HCT116 (cell line): ENCODE measurements around the gene EIF4E. TPM values are rescaled to one million over a fixed set of nuclear protein-coding genes. Genes with fewer than 3 reads are reported as not detected.
A peak's percentile ranks its signal among the peaks of the same experiment; 100 is the strongest.

Experiments
- ATAC-seq: fragments of 200-7000 bp; cut with Tn5 transposase; 2 replicates; pipeline ENCODE4 v1.9.1; 2020; ENCODE audit warnings: mild to moderate bottlenecking, moderate library complexity
- BruUV-seq: library from RNA; stranded (reverse); fragments of 400-500 nt; replicated peaks from 2 replicates; lab custom pipeline; 2021; lab: Mats Ljungman, UMichigan
- CTCF ChIA-PET: fragments of 300-600 bp; sonication (Branson Sonifier 250); formaldehyde crosslinking; loops from one replicate; lab custom pipeline; 2021; ENCODE audit warnings: antibody characterized with exemption; lab: Charles Lee
- POLR2A ChIA-PET: fragments of 300-600, 350-600 bp; sonication (Branson Sonifier 250); formaldehyde crosslinking; loops from one replicate; lab custom pipeline; 2021; ENCODE audit warnings: antibody characterized with exemption; lab: Charles Lee
- RAD21 ChIA-PET, 2 experiments: fragments of 300-600 bp; sonication (Branson Sonifier 250); formaldehyde crosslinking; loops; one replicate each; lab custom pipeline; 2023; ENCODE audit warnings: low total read pairs in 2 of 2; ENCODE audit not compliant: uncharacterized antibody in 2 of 2, unreplicated experiment in 2 of 2, low non-redundant PET in 1 of 2; lab: Charles Lee
- DNase-seq: peaks from one replicate; pipeline ENCODE4 v3.0.0-alpha.2; 2010; ENCODE audit warnings: low read depth, low spot score
- H2AFZ ChIP-seq: fragments of 200-600 bp; shearing (Covaris generic), sonication (generic); 2 replicates; pipeline ENCODE4 v1.6.1; 2017; ENCODE audit warnings: low read depth, mixed run types, mixed read lengths, antibody characterized with exemption, low read length; ENCODE audit not compliant: poor library complexity, severe bottlenecking
- H3K27ac ChIP-seq: 2 replicates; pipeline ENCODE4 v1.5.1; 2012; ENCODE audit warnings: low read depth, low read length
- H3K27me3 ChIP-seq: fragments of 200-600 bp; sonication (generic); 2 replicates; pipeline ENCODE4 v1.6.1; 2016; ENCODE audit warnings: mixed run types, low read length, mixed read lengths; ENCODE audit not compliant: insufficient read depth
- H3K36me3 ChIP-seq, 2 experiments: fragments of 200-500 bp in 1 of 2; fragments of 200-600 bp in 1 of 2; sonication (Bioruptor generic) in 1 of 2; sonication (generic) in 1 of 2; 2 replicates each; pipeline versions ENCODE4 v1.5.1 to v1.6.1; 2014 to 2016; ENCODE audit warnings: low read length in 2 of 2, inconsistent platforms in 1 of 2, mixed read lengths in 1 of 2, mixed run types in 1 of 2; ENCODE audit not compliant: insufficient read depth in 2 of 2, control insufficient read depth in 1 of 2
- H3K4me1 ChIP-seq, 2 experiments: fragments of 200-600 bp in 1 of 2; sonication (generic) in 1 of 2; 2 replicates each; pipeline versions ENCODE4 v1.5.1 to v1.6.1; 2012 to 2017; ENCODE audit warnings: low read length in 2 of 2, inconsistent platforms in 1 of 2, mild to moderate bottlenecking in 1 of 2, mixed read lengths in 1 of 2, mixed run types in 1 of 2, moderate library complexity in 1 of 2; ENCODE audit not compliant: insufficient read depth in 2 of 2, control insufficient read depth in 1 of 2
- H3K4me2 ChIP-seq: fragments of 200-600 bp; sonication (generic); 2 replicates; pipeline ENCODE4 v1.6.1; 2017; ENCODE audit warnings: mixed run types, low read length, mixed read lengths
- H3K4me3 ChIP-seq, 2 experiments: fragments of 200-600 bp in 1 of 2; sonication (generic) in 1 of 2; replicated peaks in 1 of 2; 2 replicates each; pipeline ENCODE4 v1.5.1; 2011 to 2016; ENCODE audit warnings: low read length in 2 of 2, control low read depth in 1 of 2, low read depth in 1 of 2, mild to moderate bottlenecking in 1 of 2, mixed read lengths in 1 of 2, mixed run types in 1 of 2
- H3K79me2 ChIP-seq: fragments of 200-600 bp; sonication (generic); 2 replicates; pipeline ENCODE4 v1.6.1; 2017; ENCODE audit warnings: mild to moderate bottlenecking, mixed run types, low read length, moderate library complexity, mixed read lengths; ENCODE audit not compliant: insufficient read depth
- H3K9ac ChIP-seq: fragments of 200-600 bp; sonication (generic); 2 replicates; pipeline ENCODE4 v1.6.1; 2016; ENCODE audit warnings: low read length, mixed read lengths
- H3K9me2 ChIP-seq: fragments of 200-600 bp; sonication (generic), shearing (Covaris generic); 2 replicates; pipeline ENCODE4 v1.6.1; 2017; ENCODE audit warnings: mixed run types, mild to moderate bottlenecking, moderate library complexity; ENCODE audit not compliant: insufficient read depth
- H3K9me3 ChIP-seq, 2 experiments: fragments of 200-500 bp in 1 of 2; fragments of 200-600 bp in 1 of 2; sonication (Bioruptor generic) in 1 of 2; sonication (generic) in 1 of 2; 2 replicates each; pipeline ENCODE4 v1.6.1; 2014 to 2017; ENCODE audit warnings: low read length in 2 of 2, mixed read lengths in 2 of 2, inconsistent platforms in 1 of 2, low read depth in 1 of 2, mild to moderate bottlenecking in 1 of 2, mixed run types in 1 of 2, moderate library complexity in 1 of 2; ENCODE audit not compliant: control insufficient read depth in 1 of 2, insufficient read depth in 1 of 2
- H4K20me1 ChIP-seq: fragments of 200-600 bp; sonication (generic), shearing (Covaris generic); 2 replicates; pipeline ENCODE4 v1.6.1; 2017; ENCODE audit warnings: mixed run types, mild to moderate bottlenecking, moderate library complexity; ENCODE audit not compliant: insufficient read depth
- ATF3 ChIP-seq: IDR thresholded peaks from 2 replicates; pipeline ENCODE4 v1.6.1; 2012
- CBX3 ChIP-seq: IDR thresholded peaks from 2 replicates; pipeline ENCODE4 v1.6.1; 2012; ENCODE audit warnings: low read depth
- ELF1 ChIP-seq: IDR thresholded peaks from 2 replicates; pipeline ENCODE4 v1.6.1; 2012; ENCODE audit warnings: low read depth, borderline replicate concordance
- EZH2 ChIP-seq: fragments of 200-600 bp; sonication (generic); IDR thresholded peaks from 2 replicates; pipeline ENCODE4 v1.6.1; 2017; ENCODE audit warnings: antibody characterized with exemption, mixed run types
- EZH2phosphoT487 ChIP-seq: fragments of 200-600 bp; IDR thresholded peaks from 2 replicates; pipeline ENCODE4 v1.6.1; 2018; ENCODE audit warnings: antibody characterized with exemption, borderline replicate concordance
- MAX ChIP-seq: IDR thresholded peaks from 2 replicates; pipeline ENCODE4 v1.6.1; 2012
- POLR2A ChIP-seq: IDR thresholded peaks from 2 replicates; pipeline ENCODE4 v1.7.0; 2011; ENCODE audit warnings: borderline replicate concordance; ENCODE audit not compliant: insufficient read depth, insufficient read length; ENCODE audit errors: extremely low read depth
- POLR2AphosphoS5 ChIP-seq: IDR thresholded peaks from 2 replicates; pipeline ENCODE4 v1.6.1; 2011; ENCODE audit warnings: mild to moderate bottlenecking, low read depth, low read length, moderate library complexity
- RAD21 ChIP-seq: IDR thresholded peaks from 2 replicates; pipeline ENCODE4 v1.6.1; 2012; ENCODE audit warnings: low read depth, mild to moderate bottlenecking
- SP1 ChIP-seq: IDR thresholded peaks from 2 replicates; pipeline ENCODE4 v1.6.1; 2012; ENCODE audit warnings: low read depth
- TCF7L2 ChIP-seq: IDR thresholded peaks from 2 replicates; pipeline ENCODE4 v1.7.0; 2011; ENCODE audit warnings: borderline replicate concordance, inconsistent platforms; ENCODE audit not compliant: insufficient read depth, insufficient read length; ENCODE audit errors: extremely low read depth
- YY1 ChIP-seq: IDR thresholded peaks from 2 replicates; pipeline ENCODE4 v1.6.1; 2011; ENCODE audit warnings: low read length, low read depth, moderate library complexity, mild to moderate bottlenecking; ENCODE audit not compliant: insufficient replicate concordance; ENCODE audit errors: extremely low read depth
- ZBTB33 ChIP-seq: IDR thresholded peaks from 2 replicates; pipeline ENCODE4 v1.6.1; 2011; ENCODE audit warnings: mild to moderate bottlenecking, low read length, moderate library complexity; ENCODE audit not compliant: insufficient replicate concordance; ENCODE audit errors: extremely low read depth
- ZFX ChIP-seq: fragments of 450-650 bp; IDR thresholded peaks from 2 replicates; pipeline ENCODE4 v1.6.1; 2017
- intact Hi-C: fragments of 100-400 bp; cut with micrococcal nuclease; formaldehyde crosslinking; loops from 2 replicates; pipeline ENCODE4 v1.10.0; 2022
- total RNA-seq: library from RNA; stranded (reverse); gene quantifications from one replicate; pipeline ENCODE4 v1.2.1, GENCODE V29; 2021; ENCODE audit not compliant: unreplicated experiment

The EIF4E gene
- total RNA-seq, 1 experiment from 2014 or later, result 148 TPM

GRCh38 chr4:98945297-98945850 is 16.4 kb upstream of the EIF4E start:
- DNase-seq (no peak), ATAC-seq (no peak)
- POLR2A ChIA-PET, result interaction anchor here (2.1 kb wide), 1 partner anchor 16 kb away, joined by 5 read pairs; the partner anchor contains the start of gene EIF4E
- H3K9me2 ChIP-seq, result no peaks in the 10 kb centered on the region
- no peak overlapping the region for H3K4me2 ChIP-seq
- H3K27me3 ChIP-seq, result no peaks in the 10 kb centered on the region
- BruUV-seq, result no TSS peak
- CTCF ChIA-PET, result no interaction called here
- H3K9ac ChIP-seq, result no peak overlapping the region
- RAD21 ChIA-PET, result no interaction called here
- TF ChIP-seq ATF3, result no peak
- no peak for TF ChIP-seq POLR2A
- no peak for TF ChIP-seq POLR2AphosphoS5
- no peak for TF ChIP-seq EZH2
- TF ChIP-seq SP1, result no peak
- no peak for TF ChIP-seq TCF7L2
- no peak for TF ChIP-seq CBX3
- TF ChIP-seq ELF1, result no peak
- TF ChIP-seq ZBTB33, result no peak
- TF ChIP-seq MAX, result no peak
- no peak for TF ChIP-seq RAD21
- no peak for TF ChIP-seq ZFX
- TF ChIP-seq EZH2phosphoT487, result no peak
- TF ChIP-seq YY1, result no peak
- peaks cover 0 to 10% of the 10 kb centered on the region in 2 experiments; a peak in 2 of 4 replicates for H3K4me1 ChIP-seq
- no peaks in the 10 kb centered on the region for H3K79me2 ChIP-seq
- intact Hi-C loops, result no loop called here
- no peak overlapping the region for H3K4me3 ChIP-seq
- no peaks in the 10 kb centered on the region for H4K20me1 ChIP-seq
- peak overlapping the region; percentile 57 for H2AFZ ChIP-seq
- H3K36me3 ChIP-seq, result no peaks in the 10 kb centered on the region
- no peak overlapping the region for H3K27ac ChIP-seq
- H3K9me3 ChIP-seq, result no peaks in the 10 kb centered on the region
